HEK293T (cell line): ENCODE measurements around the gene TMEFF2.
A peak's percentile ranks its signal among the peaks of the same experiment; 100 is the strongest.

ENCODE experiments used
- CTCF ChIA-PET: fragments of 350-600 bp; formaldehyde crosslinking; extraction: SDS; loops from one replicate; lab custom pipeline; 2021; ENCODE audit warnings: antibody characterized with exemption, inconsistent platforms; lab: Yijun Ruan, JAX
- POLR2A ChIA-PET: fragments of 350-600 bp; formaldehyde crosslinking; extraction: SDS; loops from one replicate; lab custom pipeline; 2020; ENCODE audit warnings: antibody characterized with exemption, inconsistent platforms; lab: Yijun Ruan, JAX
- DNase-seq: peaks from one replicate; pipeline ENCODE4 v3.0.0; 2012; ENCODE audit warnings: mixed read lengths; ENCODE audit errors: extremely low spot score
- ARNT ChIP-seq: fragments of 450-650 bp; IDR thresholded peaks from 2 replicates; pipeline ENCODE4 v1.6.1; 2017; ENCODE audit warnings: mild to moderate bottlenecking
- BHLHE40 ChIP-seq: fragments of 450-650 bp; IDR thresholded peaks from 2 replicates; pipeline ENCODE4 v1.6.1; 2016; ENCODE audit warnings: mild to moderate bottlenecking, moderate library complexity, borderline replicate concordance
- CTBP1 ChIP-seq: fragments of 450-650 bp; IDR thresholded peaks from 2 replicates; pipeline ENCODE4 v1.6.1; 2016; ENCODE audit warnings: borderline replicate concordance
- ELF4 ChIP-seq: fragments of 450-650 bp; IDR thresholded peaks from 2 replicates; pipeline ENCODE4 v1.6.1; 2017; ENCODE audit warnings: antibody characterized with exemption
- FOXA1 ChIP-seq: fragments of 450-650 bp; IDR thresholded peaks from 2 replicates; pipeline ENCODE4 v1.6.1; 2016; ENCODE audit warnings: mild to moderate bottlenecking
- FOXK2 ChIP-seq: fragments of 450-650 bp; IDR thresholded peaks from 2 replicates; pipeline ENCODE4 v1.6.1; 2016; ENCODE audit warnings: mild to moderate bottlenecking
- FOXM1 ChIP-seq: fragments of 450-650 bp; IDR thresholded peaks from 2 replicates; pipeline ENCODE4 v1.6.1; 2017; ENCODE audit warnings: mild to moderate bottlenecking, borderline replicate concordance
- HDGF ChIP-seq: fragments of 450-650 bp; IDR thresholded peaks from 2 replicates; pipeline ENCODE4 v1.6.1; 2017; ENCODE audit warnings: antibody characterized with exemption, borderline replicate concordance
- L3MBTL2 ChIP-seq: fragments of 450-650 bp; conservative IDR thresholded peaks from 2 replicates; pipeline ENCODE4 v1.6.1; 2016; ENCODE audit warnings: mild to moderate bottlenecking
- LEF1 ChIP-seq: fragments of 450-650 bp; IDR thresholded peaks from 2 replicates; pipeline ENCODE4 v1.6.1; 2017; ENCODE audit warnings: mild to moderate bottlenecking, borderline replicate concordance
- NFRKB ChIP-seq: fragments of 450-650 bp; IDR thresholded peaks from 2 replicates; pipeline ENCODE4 v1.6.1; 2016; ENCODE audit warnings: mild to moderate bottlenecking, moderate library complexity
- PKNOX1 ChIP-seq: fragments of 450-650 bp; IDR thresholded peaks from 2 replicates; pipeline ENCODE4 v1.6.1; 2016
- SP1 ChIP-seq: fragments of 450-650 bp; IDR thresholded peaks from 2 replicates; pipeline ENCODE4 v1.6.1; 2017
- SUZ12 ChIP-seq: fragments of 450-650 bp; IDR thresholded peaks from 2 replicates; pipeline ENCODE4 v1.6.1; 2016; ENCODE audit warnings: mild to moderate bottlenecking
- TARDBP ChIP-seq: fragments of 450-650 bp; IDR thresholded peaks from 2 replicates; pipeline ENCODE4 v1.6.1; 2016
- ZNF384 ChIP-seq: fragments of 450-650 bp; IDR thresholded peaks from 2 replicates; pipeline ENCODE4 v1.6.1; 2016

The TMEFF2 gene

GRCh38 chr2:192165842-192166241, 28.9 kb downstream of the TMEFF2 start:
- DNase-seq, result no peak
- CTCF ChIA-PET, result no interaction called here
- no peak for TF ChIP-seq PKNOX1
- TF ChIP-seq LEF1, result no peak
- no peak for TF ChIP-seq HDGF
- TF ChIP-seq ELF4, result no peak
- no peak for TF ChIP-seq SP1
- TF ChIP-seq FOXA1, result no peak
- TF ChIP-seq ZNF384, result no peak
- no peak for TF ChIP-seq FOXM1
- TF ChIP-seq NFRKB, result no peak
- TF ChIP-seq SUZ12, result no peak
- TF ChIP-seq TARDBP, result no peak
- POLR2A ChIA-PET, result no interaction called here

- DNase-seq, result peak; percentile 38
- CTCF ChIA-PET, result interaction anchor here (0.5 to 1.9 kb wide), 19 partner anchors 8 to 989 kb away, joined by 3 to 33 read pairs (median 3); no protein-coding TSS in a partner anchor
- POLR2A ChIA-PET, result interaction anchor here (0.9 to 1.0 kb wide), 2 partner anchors 20 to 350 kb away, joined by 3 to 4 read pairs; no protein-coding TSS in a partner anchor
- TF ChIP-seq PKNOX1, result 0 out of 2 replicates have a peak, but pooled peaks have one; percentile 7
- no peak for TF ChIP-seq FOXK2
Measured at GRCh38 chr2:192162392-192163042, 32.2 kb downstream of the TMEFF2 start.

DNA sequence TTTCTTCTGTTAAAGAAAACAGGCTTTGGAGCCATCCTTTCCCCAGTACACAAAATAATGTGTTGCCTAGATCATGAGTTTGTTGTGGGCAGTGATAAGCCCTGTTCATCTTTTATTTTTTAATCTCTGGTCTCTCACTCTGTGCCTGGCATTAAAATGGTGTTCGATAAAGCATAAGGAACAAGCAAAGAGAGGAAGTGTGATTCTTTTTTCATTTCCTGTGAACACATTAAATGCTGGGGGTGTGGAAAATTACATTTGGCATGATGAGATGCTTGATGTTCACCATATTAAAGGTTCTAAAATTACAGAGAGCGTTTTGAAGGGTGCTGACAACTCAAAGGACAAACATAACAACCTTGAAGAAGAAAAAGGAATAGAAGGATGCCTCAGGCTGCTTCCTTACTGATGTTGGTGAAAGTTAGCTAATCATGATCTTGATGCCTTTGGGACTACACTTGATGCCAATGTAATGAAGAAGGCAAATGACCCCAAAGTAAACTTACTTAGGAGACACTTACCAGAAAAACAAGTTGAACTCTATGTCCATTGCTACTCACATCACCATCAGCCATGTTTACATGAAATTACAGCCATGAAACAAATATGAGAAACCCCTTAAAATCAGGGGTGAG, 33.0 kb downstream of the TMEFF2 start:
- CTCF ChIA-PET, result interaction anchor here (0.5 to 1.9 kb wide), 18 partner anchors 7 to 988 kb away, joined by 3 to 33 read pairs (median 3); no protein-coding TSS in a partner anchor
- no peak for TF ChIP-seq FOXK2
- no peak for TF ChIP-seq CTBP1
- no peak for TF ChIP-seq ARNT
- no peak for TF ChIP-seq ZNF384
- no peak for TF ChIP-seq L3MBTL2
- no peak for TF ChIP-seq SP1
- TF ChIP-seq NFRKB, result no peak
- TF ChIP-seq HDGF, result no peak
- no peak for TF ChIP-seq BHLHE40
- TF ChIP-seq ELF4, result no peak
- TF ChIP-seq FOXM1, result no peak
- TF ChIP-seq PKNOX1, result no peak
- no peak for TF ChIP-seq TARDBP
- POLR2A ChIA-PET, result interaction anchor here (0.9 to 1.0 kb wide), 2 partner anchors 20 to 350 kb away, joined by 3 to 4 read pairs; no protein-coding TSS in a partner anchor
- no peak for DNase-seq

GRCh38 chr2:192159736-192160135, 35.0 kb downstream of the TMEFF2 start:
- POLR2A ChIA-PET, result no interaction called here
- CTCF ChIA-PET, result no interaction called here
- no peak for DNase-seq
- TF ChIP-seq CTBP1 (no peak), NFRKB (no peak), SP1 (no peak), ZNF384 (no peak), FOXA1 (no peak), ARNT (no peak), TARDBP (no peak)

GRCh38 chr2:192159208-192159607, 35.5 kb downstream of the TMEFF2 start:
- no peak for TF ChIP-seq L3MBTL2
- no peak for TF ChIP-seq ZNF384
- TF ChIP-seq SUZ12, result no peak
- no peak for TF ChIP-seq LEF1
- TF ChIP-seq FOXK2, result no peak
- TF ChIP-seq NFRKB, result no peak
- no peak for TF ChIP-seq ELF4
- no peak for TF ChIP-seq FOXM1
- no peak for TF ChIP-seq SP1
- DNase-seq, result no peak
- POLR2A ChIA-PET, result no interaction called here
- CTCF ChIA-PET, result no interaction called here

GRCh38 chr2:192157776-192158175, 37.0 kb downstream of the TMEFF2 start:
- TF ChIP-seq ELF4 (no peak), SUZ12 (no peak), FOXK2 (no peak), HDGF (no peak), SP1 (no peak), PKNOX1 (no peak), BHLHE40 (no peak)
- DNase-seq, result no peak
- POLR2A ChIA-PET, result no interaction called here
- CTCF ChIA-PET, result interaction anchor here (0.5 to 3.0 kb wide), 2 partner anchors 346 to 399 kb away, joined by 6 to 12 read pairs; no protein-coding TSS in a partner anchor
